Stimulated activated CD4-positive, alpha-beta T cell treated with anti-CD3 and anti-CD28 coated beads, TNF-alpha, amount 100 ng/mL, for 1 hour (primary cell): ENCODE measurements around the gene EPS8L1.
"Not testable (repeated sequence)": the region's sequence is repeated elsewhere in the genome, so short reads cannot be mapped to it uniquely, and the experiment has no call there.

Experiments used
- DNase-seq, 3 donors: peaks; one replicate each; pipeline ENCODE4 v3.0.0-alpha.2; 2020; ENCODE audit warnings: low read depth in 3 of 3, low spot score in 1 of 3

EPS8L1 gene

DNA sequence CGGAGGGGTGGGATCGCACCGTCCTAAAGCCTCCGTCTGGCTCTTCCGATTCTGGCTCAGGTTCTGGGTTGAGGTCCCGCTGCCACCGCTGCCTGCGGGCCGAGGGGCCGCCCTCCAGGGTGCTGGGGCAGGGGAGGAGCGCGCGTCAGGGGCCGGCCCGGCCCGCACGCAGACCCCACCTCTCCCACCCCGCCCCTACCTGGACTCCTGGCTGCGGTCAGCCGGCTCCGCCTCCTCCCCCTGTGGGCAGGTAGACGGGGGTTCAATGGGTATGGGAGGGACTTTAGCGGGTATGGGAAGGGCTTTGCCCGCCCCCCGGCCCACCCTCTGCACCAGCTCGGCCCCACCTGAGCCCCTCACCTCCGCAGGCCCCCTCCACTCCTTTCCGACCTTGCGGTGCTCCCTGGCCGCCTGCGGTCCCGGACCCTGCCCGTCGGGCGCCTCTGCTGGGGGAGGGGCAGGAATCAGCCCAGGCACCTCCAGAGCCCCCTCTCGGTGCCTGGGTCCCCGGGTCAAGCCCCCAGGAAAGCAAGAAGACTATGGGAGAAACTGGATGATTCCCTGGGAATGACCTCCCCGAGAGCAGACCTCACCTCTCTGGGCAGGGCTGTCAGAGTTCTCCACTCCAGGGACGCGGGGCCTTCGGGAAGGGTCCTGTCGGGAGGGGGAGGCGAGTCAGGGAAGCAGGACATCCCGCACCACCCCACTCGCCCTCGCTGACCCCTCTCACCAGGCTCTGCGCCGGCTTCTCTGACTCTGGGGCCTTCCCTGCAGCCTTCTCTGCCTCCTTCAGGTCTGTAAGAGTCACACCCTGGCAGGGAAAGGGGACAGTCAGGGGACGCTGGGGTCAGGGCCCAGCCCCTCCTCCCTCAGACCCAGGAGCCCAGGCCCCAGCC, 17.0 kb downstream of the EPS8L1 start:
- no peak for DNase-seq

DNA sequence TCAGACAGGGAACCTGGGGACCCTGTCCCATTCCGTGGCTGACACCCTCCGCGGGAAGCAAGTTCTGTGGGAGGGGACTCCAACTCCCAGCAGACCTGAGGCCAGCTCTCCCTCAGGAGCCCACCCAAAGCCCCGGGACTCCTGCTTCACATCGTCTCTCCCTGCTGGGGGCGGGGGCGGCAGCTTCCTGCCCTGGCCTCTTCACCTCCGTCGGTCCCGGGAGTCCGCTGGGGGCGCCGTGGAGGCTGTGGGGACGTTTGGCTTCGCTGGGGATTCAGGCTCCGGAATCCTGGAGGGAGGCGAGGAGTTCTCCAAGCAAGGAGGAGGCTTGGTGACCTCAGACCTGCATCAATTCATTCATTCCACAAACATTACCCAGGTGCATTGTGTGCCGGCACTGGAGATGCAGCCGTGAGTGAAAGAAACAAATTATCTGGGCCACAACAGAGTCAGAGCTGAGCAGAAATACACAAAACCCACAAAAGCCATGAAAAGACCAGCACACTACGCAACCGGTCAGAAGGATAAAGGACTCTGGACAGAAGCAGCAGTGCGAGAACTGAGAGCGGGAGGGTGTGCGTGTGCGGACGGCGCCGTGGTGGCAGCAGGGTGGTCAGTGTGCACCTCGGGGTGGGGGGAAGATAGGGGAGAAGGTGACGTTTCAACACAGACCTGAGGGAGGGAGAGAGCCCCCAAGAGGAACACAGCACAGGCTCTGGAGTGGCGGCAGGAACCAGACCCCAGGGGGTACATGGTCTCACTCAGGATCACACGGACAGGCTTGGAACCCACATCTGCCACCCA, 19.0 kb downstream of the EPS8L1 start:
- DNase-seq = no peak

DNA sequence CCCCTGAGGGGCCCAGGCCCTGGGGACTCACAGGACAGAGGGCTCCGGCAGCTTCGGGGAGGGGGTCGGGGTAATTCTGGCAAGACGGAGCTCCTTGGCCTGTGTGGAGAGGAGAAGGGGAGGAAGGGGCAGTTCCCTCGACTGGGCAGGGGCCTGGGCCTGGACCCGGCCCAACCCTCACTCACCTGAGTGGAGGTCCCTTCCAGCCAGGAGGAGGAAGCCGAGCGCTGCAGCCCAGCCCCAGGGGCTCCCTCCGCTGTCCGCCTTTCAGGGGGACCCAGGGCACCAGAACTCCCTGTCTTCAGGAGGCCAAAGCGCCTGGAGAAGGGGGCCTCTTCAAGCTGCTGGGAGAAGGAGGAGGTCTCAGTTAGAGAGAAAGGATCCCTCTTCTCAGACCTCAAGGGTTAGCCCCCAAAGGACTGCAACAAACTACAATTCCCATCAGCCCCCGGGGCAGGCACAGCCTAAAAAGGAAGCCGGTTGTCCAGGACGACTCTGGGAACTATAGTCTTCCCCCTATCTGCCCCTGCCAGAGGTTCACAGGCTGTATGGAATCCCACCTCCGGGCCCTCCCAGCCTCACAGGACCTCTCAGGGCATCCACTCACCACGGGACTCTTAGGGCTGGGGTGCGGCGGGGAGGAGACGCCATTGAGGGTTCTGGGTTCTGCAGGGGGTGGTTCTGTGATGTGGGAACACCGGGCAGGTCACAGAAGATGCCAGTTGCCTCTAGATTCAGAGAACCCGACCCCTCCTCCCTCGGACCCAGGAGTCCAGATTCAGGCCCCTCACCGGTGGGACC, 19.8 kb downstream of the EPS8L1 start:
- DNase-seq = no peak

DNA sequence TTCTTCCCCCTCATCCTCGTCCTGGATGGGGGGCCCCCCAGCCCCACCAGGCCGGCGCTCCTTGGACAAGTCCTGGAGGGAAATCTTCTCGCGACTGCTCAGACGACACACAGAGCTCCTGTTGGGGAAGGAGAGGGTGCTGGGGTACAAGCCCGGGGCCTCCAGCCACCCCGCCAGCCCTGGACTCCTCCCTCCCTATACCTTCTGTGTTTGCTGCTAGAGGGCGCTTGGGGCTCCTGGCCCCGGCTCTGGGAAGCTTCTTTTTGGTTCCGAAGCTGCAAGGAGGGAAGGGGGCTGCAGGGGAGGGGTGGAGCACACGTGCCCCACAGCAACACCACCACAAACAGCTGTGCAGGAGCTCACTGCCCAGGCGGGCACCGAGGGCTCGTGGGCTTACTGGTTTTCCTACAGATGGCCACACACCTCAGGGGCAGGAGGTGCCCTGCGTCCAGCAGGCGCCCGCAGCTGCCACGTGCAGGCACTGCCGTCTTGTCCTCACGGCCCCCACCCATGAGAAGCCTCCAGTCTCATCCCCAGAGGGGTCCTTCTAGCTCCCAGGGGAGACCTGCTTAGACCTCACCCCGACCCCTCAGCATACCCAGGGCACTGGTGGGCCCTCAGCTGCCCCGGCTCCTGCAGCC, 20.5 kb downstream of the EPS8L1 start:
- DNase-seq = no peak

GRCh38 chr19:55097864-55098715, 22.4 kb downstream of the EPS8L1 start:
- no peak for DNase-seq

DNA sequence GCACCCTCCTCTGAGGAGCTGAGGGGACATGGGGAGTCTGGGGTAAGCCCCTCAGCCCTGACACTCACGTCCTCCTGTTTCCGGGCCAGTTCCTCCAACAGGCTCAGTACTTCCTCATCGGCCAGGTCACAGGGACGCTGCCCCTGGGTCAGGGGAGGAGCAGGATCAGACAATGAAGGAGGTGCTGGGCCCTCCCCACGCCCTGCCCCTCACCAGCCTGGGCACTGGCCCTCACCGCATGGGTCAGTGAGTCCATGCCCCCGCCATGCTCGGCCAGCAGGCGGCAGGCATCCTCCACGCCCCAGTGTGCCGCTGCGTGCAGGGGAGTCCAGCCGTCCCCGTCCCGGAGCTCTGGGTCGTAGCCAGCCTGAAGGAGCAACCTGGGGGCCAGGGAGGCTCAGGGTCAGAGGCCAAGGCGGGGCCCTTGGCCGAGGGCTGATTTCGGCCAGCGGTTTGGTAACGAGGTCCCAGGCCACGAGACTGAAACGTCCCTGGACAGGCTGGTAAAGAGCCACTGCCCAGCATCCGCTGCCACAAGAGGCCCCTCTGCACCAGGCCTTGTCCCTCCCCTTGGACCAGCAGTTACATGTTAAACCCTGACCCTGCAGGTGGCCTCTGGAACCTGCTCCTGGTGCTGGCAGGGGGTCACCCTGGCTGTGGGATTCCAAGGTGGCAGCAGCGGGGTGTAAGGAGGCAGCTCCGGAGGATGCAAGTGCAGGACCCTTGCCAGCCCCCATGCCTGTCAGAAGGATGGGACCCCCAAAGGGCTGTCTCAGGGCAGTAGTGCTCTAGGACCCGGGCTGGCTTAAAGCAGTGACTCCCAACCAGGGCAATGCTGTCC, 23.3 kb downstream of the EPS8L1 start:
- no peak for DNase-seq

DNA sequence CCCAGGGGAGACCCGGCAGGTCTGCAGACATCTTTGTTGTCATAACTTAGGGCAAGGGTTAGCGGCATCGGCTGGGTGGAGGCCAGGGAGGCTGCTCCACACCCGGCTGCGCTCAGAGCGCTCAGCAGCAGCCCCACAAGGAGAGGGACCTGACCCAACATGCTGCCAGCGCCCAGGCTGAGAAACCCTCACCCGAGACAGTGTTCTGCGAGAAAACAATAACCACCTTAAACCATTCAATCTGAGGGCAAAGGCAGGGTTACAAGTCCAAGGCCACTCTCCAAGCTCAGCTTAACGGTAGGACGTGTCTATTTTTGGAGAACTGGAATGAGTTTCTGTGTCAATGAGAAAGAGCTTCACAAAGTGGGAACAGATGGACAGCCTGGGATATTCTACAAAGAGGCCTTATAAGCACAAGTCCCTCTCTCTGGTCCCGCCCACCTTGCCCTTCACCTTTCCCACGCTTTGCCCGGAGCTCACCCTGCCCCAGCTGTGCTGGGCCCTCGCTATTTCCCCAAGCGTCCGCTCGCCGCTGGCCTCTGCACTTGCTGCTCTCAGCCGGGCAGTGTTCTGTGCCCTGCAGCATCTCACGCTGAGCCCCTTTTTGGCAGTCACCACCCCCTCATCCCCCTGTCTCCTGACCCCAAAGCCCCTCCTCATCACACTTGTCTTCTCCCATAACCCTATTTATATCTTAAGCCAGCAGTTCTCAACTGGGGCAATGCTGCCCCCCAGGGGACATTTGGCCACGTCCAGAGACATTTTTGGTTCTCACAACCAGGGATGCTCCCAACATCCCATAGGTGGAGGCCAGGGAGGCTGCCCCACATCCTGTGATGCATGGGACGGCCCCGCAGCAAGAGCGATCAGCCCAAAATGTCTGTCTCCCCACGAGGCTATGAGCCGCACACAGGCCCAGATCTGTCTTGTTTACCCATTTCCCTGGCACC, 24.2 kb downstream of the EPS8L1 start:
- no peak for DNase-seq

GRCh38 chr19:55101261-55101660, 25.6 kb downstream of the EPS8L1 start:
- no peak for DNase-seq

GRCh38 chr19:55103190-55103589, 27.5 kb downstream of the EPS8L1 start:
- DNase-seq = no peak

- no peak for DNase-seq
Observed at GRCh38 chr19:55105237-55105636, 29.6 kb downstream of the EPS8L1 start.

- DNase-seq = no peak
Observed at GRCh38 chr19:55106591-55106990, 30.9 kb downstream of the EPS8L1 start.

DNA sequence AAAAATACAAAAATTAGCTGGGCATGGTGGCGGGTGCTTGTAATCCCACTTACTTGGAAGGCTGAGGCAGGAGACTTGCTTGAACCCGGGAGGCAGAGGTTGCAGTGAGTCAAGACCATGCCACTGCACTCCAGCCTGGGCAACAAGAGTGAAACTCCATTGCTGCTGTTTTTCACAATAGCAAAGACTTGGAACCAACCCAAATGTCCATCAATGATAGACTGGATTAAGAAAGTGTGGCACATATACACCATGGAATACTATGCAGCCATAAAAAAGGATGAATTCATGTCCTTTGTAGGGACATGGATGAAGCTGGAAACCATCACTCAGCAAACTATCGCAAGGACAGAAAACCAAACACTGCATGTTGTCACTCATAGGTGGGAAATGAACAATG, 31.6 kb downstream of the EPS8L1 start:
- DNase-seq = not testable (repeated sequence)

DNA sequence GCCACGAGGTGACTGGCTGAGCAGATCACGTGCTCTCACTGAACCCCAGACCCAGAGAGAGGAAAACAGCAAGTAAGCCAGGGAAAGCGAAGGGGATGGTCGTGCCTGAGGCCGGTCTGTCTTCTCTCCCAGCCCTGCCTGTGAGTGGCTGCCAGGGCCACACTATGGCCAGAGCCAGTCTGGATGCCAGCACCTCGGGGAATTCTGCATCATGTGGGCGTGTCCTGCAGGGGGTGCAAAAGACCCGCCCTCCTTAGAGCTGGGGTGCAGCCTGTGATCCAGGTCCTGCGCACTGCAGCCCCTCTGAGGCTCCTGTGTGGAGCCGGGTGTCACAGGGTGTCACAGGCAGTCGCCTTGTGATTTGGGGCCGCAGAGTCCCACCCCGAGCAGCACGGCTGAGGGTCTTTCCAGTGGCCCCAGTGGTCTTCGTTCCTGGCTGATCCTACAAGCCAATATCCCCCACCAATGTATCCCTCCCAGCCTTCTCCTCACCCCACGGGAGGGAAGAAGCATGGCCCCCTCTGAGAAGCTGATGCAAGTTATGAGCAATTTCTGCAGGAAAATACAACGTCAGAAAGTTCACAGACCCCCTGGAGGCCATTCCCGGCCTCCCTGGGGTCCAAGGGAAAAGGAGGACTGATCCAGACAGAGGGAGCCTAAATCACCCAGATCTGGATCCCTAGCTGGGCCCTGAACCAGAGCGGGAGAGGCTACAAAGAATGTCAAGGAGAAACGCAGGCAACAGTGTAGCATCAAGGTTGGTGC, 34.0 kb downstream of the EPS8L1 start:
- DNase-seq = no peak

GRCh38 chr19:55111238-55111831, 35.7 kb downstream of the EPS8L1 start:
- no peak for DNase-seq

GRCh38 chr19:55112246-55112776, 36.6 kb downstream of the EPS8L1 start:
- no peak for DNase-seq

DNA sequence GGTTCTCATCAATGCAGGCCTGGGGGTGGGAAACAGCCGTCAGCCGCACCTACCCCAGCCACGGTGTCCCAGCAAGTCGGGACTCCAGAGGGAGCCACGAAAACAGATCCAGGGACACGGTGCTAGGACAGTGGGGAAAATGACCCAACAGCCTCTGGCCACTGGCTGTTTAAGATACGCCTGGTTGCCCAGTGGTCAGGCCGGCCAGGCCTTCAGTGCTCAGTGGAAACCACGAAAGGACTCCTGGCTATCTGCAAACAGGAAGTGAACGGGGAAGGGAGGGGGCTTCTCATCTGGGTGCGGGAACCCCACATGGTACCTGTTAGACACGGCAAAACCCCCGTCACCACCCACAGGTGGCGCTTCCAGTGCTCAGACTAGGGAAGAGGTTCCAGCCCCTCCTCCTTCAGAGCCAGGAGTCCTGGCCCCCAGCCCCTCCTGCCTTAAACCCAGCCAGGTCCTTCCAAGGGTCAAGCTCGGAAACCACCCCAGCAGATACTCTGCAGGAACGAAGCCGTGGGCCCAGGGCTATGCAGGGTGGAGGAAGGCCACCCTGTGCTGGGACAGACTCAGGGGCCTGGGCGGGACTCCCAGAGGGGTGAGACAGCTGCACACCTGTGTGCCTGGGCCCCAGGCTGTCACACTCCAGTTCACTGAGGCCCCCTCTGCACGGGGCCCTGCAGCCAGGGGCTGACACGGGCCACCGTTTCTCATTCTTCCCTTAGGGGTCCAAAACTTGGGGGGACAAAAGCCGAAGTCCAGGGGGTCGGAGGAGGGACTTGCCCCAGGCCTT, 37.3 kb downstream of the EPS8L1 start:
- DNase-seq = no peak
